Activated T-cell treated with anti-CD3 and anti-CD28 coated beads for 1 hour (primary cell): ENCODE data around the gene PRKCSH.
A peak's percentile ranks its signal among the peaks of the same experiment; 100 is the strongest.
"Not testable (repeated sequence)": the region's sequence is repeated elsewhere in the genome, so short reads cannot be mapped to it uniquely, and the experiment has no call there.

Experiments
- DNase-seq: peaks from one replicate; pipeline ENCODE4 v3.0.0-alpha.2; 2020; ENCODE audit warnings: low read depth

The PRKCSH gene, protein sequence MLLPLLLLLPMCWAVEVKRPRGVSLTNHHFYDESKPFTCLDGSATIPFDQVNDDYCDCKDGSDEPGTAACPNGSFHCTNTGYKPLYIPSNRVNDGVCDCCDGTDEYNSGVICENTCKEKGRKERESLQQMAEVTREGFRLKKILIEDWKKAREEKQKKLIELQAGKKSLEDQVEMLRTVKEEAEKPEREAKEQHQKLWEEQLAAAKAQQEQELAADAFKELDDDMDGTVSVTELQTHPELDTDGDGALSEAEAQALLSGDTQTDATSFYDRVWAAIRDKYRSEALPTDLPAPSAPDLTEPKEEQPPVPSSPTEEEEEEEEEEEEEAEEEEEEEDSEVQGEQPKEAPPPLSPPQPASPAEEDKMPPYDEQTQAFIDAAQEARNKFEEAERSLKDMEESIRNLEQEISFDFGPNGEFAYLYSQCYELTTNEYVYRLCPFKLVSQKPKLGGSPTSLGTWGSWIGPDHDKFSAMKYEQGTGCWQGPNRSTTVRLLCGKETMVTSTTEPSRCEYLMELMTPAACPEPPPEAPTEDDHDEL

DNA sequence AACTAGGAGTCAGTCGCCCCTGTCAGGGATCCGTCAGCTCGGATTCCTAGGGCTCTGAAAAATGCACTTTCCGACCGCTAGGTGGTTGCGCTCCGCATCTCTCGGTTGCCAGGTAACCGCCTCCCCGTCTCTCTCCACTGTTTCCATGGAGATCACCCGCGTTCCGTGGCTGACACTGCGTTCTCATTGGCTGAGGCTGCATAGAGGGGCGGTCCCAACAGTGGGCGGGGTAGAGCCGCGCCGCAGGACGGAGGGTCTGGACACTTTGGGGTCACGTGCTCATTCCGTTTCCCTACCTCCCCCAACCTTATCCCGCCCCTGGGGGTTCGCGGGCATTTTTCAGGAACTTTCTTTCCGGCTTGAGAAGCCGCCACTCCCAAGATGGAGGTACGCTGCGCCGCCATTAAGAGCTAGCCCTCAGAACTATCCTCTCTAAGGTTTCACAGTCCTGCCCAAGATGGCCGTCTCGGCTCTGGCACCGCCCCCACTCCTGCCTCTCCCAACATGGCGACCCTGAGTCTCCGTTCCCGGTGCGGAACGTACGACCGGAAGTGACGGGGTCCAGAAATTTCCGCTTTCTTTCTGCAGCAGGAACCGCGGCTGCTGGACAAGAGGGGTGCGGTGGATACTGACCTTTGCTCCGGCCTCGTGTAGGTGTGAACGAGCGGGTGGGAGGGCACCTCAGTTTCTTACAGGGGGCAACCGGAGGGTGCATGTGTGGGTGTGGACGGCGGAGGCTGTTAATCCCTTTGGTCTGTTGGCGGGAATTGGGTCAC is at the start of gene PRKCSH, which contains the start of gene ODAD3:
PRKCSH (plus strand) TSS at position 579 of the 776 bp plus-strand sequence. CDS start 483 bp downstream, outside the sequence.
ODAD3 (minus strand) TSS at position 65 of the 776 bp plus-strand sequence. CDS start 105 bp downstream, outside the sequence.
- peak; percentile 95 for DNase-seq

GRCh38 chr19:11387162-11388034 is 48.0 kb upstream of the PRKCSH start:
- no peak for DNase-seq

DNA sequence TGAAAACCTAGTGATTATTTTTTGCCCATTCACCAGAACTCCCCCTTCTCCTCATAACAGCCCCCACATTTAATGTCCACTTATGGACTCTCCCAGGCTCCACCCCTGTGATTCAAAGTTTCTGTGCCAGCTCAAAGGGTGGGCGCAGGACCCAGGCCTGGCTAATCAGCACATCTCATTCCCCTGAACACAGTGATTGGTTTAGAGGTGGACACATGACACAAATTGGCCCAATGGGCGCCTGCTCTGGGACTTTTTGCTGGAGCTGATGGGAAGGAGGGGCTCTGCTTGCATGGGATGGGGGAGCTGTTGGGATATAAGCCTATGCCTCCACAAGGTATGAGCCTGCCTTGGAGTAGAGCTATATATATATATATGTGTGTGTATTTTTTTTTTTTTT is 45.1 kb upstream of the PRKCSH start:
- no peak for DNase-seq

- no peak for DNase-seq
These were observed 44.3 kb upstream of the PRKCSH start for GRCh38 chr19:11390933-11391680.

GRCh38 chr19:11397089-11397610 is 38.3 kb upstream of the PRKCSH start:
- DNase-seq, result no peak

DNA sequence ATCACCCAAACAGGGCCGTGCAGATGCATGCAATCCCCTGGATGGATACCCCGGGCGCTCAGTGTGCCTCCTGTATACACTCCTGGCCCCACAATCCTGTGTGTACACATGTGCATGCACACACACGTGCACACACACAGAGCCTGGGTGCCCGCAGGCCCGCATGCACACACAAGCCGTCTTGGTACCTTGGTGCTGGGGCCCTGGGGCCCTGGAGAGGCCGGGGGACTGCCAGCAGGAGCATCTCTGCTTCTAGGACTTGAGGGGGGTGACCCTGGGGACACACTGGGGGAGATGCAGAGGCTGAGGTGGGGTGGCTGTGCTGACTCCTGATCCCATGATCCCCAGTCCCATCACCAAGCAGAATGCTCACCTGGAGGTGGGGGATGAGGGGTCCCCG is 35.8 kb upstream of the PRKCSH start:
- no peak for DNase-seq

DNA sequence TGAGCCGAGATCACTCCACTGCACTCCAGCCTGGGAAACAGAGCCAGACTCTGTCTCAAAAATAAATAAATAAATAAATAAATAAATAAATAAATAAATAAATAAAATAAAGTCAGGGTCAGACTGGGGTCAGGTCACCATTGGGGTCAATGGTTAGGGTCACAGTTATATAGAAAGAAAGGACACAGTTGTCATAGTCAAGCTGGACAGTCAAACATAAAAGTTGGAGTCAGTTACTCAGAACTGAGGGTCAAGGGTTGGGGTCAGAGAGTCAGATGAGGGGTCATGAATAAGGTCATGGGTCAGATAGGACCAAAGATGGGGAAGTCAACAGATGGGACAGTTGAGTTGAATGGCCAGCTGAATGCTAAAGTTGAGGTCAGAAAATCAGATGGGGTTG is 34.6 kb upstream of the PRKCSH start:
- DNase-seq, result no peak

GRCh38 chr19:11401808-11402543 is 33.5 kb upstream of the PRKCSH start:
- DNase-seq, result no peak

DNA sequence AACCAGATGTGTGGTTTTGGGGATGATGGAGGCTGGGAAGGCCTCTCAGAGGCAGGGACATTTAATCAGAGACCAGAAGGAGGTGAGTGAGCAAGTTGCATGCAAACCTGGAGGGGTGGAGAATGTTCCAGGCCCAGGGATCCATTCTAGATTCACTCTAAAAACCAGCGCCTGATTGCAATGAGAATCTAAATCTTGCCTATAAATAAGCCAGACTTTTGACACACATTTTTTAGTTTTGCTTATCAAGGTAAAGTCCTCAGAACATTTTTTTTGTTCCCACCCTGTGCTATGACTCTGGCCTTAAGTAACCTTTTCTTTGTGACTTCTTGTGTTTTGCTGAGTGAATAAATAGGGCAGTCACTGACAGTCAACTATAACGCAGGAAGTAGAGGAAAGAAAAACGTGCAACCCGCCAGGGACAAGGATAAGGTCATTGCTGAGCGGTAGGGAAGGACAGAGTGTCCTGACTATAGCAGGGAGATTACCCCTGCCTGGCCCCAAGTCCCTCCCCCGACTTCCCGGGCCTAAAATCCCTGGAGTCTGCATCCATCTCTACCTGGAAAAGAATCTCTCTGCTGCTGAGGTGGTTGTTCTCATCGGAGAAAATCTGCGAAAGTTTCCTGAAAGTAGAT is 30.7 kb upstream of the PRKCSH start:
- no peak for DNase-seq

- DNase-seq, result no peak
These were observed 29.4 kb upstream of the PRKCSH start for GRCh38 chr19:11405846-11406643.

- DNase-seq, result not testable (repeated sequence)
These were observed 28.7 kb upstream of the PRKCSH start for GRCh38 chr19:11406703-11407236.

DNA sequence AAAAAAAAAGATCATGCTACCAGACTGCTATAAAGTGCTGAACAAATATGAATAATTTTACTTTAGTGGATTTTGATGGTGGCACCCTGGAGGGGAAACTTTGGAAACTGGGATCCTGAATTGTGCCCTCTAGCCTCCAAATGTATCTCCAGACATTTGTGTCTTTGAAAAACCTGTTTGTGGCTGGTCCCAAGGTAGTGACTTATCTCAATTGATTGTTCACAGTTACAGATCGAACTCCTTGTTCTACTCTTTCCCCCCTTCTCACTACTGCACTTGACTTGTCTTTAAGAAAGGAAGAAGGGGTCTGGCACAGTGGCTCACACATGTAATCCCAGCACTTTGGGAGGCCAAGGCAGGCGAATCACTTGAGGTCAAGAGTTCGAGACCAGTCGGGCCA is 26.8 kb upstream of the PRKCSH start:
- no peak for DNase-seq

GRCh38 chr19:11410682-11411081 is 24.8 kb upstream of the PRKCSH start:
- no peak for DNase-seq

DNA sequence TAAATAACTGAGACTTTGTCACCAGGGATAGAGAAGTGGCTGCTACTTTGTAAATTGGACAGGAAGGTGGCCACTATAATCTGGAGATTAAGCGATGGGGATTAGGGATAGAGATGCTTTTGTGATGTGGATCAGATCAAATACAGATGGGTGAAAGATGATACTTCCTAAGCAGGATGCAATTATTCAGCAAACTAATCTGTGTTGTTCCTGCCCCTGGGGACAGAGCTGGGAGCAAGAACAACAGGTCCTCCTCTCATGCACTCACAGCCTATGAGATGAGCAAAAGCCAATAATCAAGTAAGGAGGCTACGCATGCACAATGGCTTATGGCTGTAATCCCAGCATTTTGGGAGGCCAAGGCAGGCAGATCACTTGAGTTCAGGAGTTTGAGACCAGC is 20.9 kb upstream of the PRKCSH start:
- no peak for DNase-seq

DNA sequence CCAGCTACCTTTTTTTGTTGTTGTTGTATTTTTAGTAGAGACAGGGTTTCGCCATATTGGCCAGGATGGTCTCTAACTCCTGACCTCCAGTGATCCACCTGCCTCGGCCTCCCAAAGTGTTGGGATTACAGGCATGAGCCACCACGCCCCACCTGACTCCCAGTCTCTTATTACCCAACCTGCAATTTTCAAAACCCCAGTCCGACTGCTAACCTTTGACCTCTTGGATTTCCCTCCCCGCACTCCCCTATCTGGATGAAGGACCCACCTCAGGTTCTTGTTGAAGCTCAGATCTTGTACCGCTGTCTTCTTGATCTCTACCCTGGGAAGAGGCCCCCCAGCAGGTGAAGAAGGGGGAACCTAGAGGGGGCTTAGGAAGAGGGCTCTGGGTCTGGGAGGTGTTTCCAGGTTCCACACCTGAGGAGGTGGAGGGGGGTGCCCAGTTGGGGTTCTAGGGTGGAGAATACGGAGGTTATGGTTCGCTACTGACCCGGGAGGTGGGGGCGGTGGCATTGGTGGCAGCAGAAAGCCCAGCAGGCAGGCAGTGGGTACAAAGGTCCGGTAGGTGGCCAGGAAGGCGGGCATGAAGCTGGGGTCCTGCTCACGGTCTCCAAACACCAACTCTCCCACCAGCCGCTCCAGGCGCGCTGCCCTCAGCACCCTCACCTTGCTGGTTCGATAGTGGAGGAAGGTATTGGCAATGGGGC is 18.9 kb upstream of the PRKCSH start:
- no peak for DNase-seq

- no peak for DNase-seq
These were observed 17.3 kb upstream of the PRKCSH start for GRCh38 chr19:11418094-11418548.
